GM23338 (cell line): Measurements from ENCODE around the gene MMP1. TPM values are rescaled to one million over a fixed set of nuclear protein-coding genes. Genes with fewer than 3 reads are reported as not detected.

Experiments
- ATAC-seq: fragments of 200-7000 bp; cut with Tn5 transposase; 3 replicates; pipeline ENCODE4 v1.9.1; 2020
- DNase-seq: peaks from one replicate; pipeline ENCODE4 v3.0.0-alpha.2; 2015; ENCODE audit warnings: low spot score
- H2AFZ ChIP-seq: fragments of 200-600 bp; sonication (generic); 2 replicates; pipeline ENCODE4 v1.8.0; 2016; ENCODE audit warnings: antibody characterized with exemption, mild to moderate bottlenecking, moderate library complexity
- H3F3A ChIP-seq: fragments of 200-600 bp; sonication (generic); replicated peaks from 2 replicates; pipeline ENCODE4 v1.8.0; 2017; ENCODE audit warnings: antibody characterized with exemption, mixed run types, low read depth
- H3K27ac ChIP-seq: fragments of 200-600 bp; sonication (generic); 2 replicates; pipeline ENCODE4 v1.6.1; 2016; ENCODE audit warnings: low read depth
- H3K27me3 ChIP-seq: fragments of 200-600 bp; sonication (generic); 2 replicates; pipeline ENCODE4 v1.8.0; 2016; ENCODE audit warnings: mild to moderate bottlenecking, mixed run types, moderate library complexity; ENCODE audit not compliant: insufficient read depth
- H3K36me3 ChIP-seq: fragments of 200-600 bp; sonication (generic); 2 replicates; pipeline ENCODE4 v1.8.0; 2016; ENCODE audit warnings: mild to moderate bottlenecking; ENCODE audit not compliant: insufficient read depth
- H3K4me1 ChIP-seq: fragments of 200-600 bp; sonication (generic); 2 replicates; pipeline ENCODE4 v1.8.0; 2016; ENCODE audit warnings: mild to moderate bottlenecking, moderate library complexity; ENCODE audit not compliant: insufficient read depth
- H3K4me2 ChIP-seq: fragments of 200-600 bp; sonication (generic); 2 replicates; pipeline ENCODE4 v1.7.1; 2017; ENCODE audit warnings: mixed run types
- H3K4me3 ChIP-seq: fragments of 200-600 bp; sonication (generic); 2 replicates; pipeline ENCODE4 v1.6.1; 2016; ENCODE audit warnings: mixed run types
- H3K79me2 ChIP-seq: fragments of 200-600 bp; sonication (generic); replicated peaks from 2 replicates; pipeline ENCODE4 v1.8.0; 2017; ENCODE audit warnings: mild to moderate bottlenecking; ENCODE audit not compliant: insufficient read depth
- H3K9me2 ChIP-seq: fragments of 200-600 bp; sonication (generic); 2 replicates; pipeline ENCODE4 v1.8.0; 2017; ENCODE audit not compliant: insufficient read depth
- H4K20me1 ChIP-seq: fragments of 200-600 bp; sonication (generic); replicated peaks from 2 replicates; pipeline ENCODE4 v1.8.0; 2017; ENCODE audit warnings: mild to moderate bottlenecking; ENCODE audit not compliant: insufficient read depth
- H3K27ac Mint-ChIP-seq: 2 replicates; pipeline ENCODE4 v1.8.0; 2020; ENCODE audit warnings: inconsistent platforms, mild to moderate bottlenecking, moderate library complexity, mixed read lengths
- H3K27me3 Mint-ChIP-seq: 3 replicates; pipeline ENCODE4 v1.8.0; 2022; ENCODE audit warnings: low read depth, mild to moderate bottlenecking, moderate library complexity, mixed read lengths, inconsistent platforms; ENCODE audit not compliant: insufficient read depth, poor library complexity
- H3K36me3 Mint-ChIP-seq: 3 replicates; pipeline ENCODE4 v1.8.0; 2021; ENCODE audit warnings: low read depth, mild to moderate bottlenecking, inconsistent platforms, moderate library complexity, mixed read lengths
- H3K4me1 Mint-ChIP-seq: 3 replicates; pipeline ENCODE4 v1.8.0; 2020; ENCODE audit warnings: mild to moderate bottlenecking, inconsistent platforms, mixed read lengths
- H3K4me3 Mint-ChIP-seq: 3 replicates; pipeline ENCODE4 v1.8.0; 2021; ENCODE audit warnings: moderate library complexity, mild to moderate bottlenecking, inconsistent platforms, mixed read lengths
- H3K9me3 Mint-ChIP-seq: 3 replicates; pipeline ENCODE4 v1.8.0; 2020; ENCODE audit warnings: moderate library complexity, mild to moderate bottlenecking, inconsistent platforms, mixed read lengths
- CREB1 ChIP-seq: fragments of 250-450 bp; sonication (Bioruptor Pico); IDR thresholded peaks from 2 replicates; pipeline ENCODE4 v1.5.0; 2020; ENCODE audit warnings: low read depth, mild to moderate bottlenecking, moderate library complexity
- ETS1 ChIP-seq: IDR thresholded peaks from 2 replicates; pipeline ENCODE4 v1.6.1; 2016; ENCODE audit warnings: antibody characterized with exemption
- EZH2 ChIP-seq: fragments of 200-600 bp; sonication (generic); IDR thresholded peaks from one replicate; pipeline ENCODE4 v1.8.0; 2017; ENCODE audit warnings: antibody characterized with exemption, mild to moderate bottlenecking, low read depth; ENCODE audit not compliant: unreplicated experiment
- EZH2phosphoT487 ChIP-seq: fragments of 200-600 bp; sonication (generic); IDR thresholded peaks from one replicate; pipeline ENCODE4 v1.8.1; 2018; ENCODE audit warnings: antibody characterized with exemption; ENCODE audit not compliant: unreplicated experiment
- JUNB ChIP-seq: IDR thresholded peaks from one replicate; pipeline ENCODE4 v1.6.1; 2016; ENCODE audit warnings: antibody characterized with exemption; ENCODE audit not compliant: unreplicated experiment
- NANOG ChIP-seq: IDR thresholded peaks from 2 replicates; pipeline ENCODE4 v1.6.1; 2016; ENCODE audit warnings: antibody characterized with exemption, borderline replicate concordance
- POLR2AphosphoS5 ChIP-seq: IDR thresholded peaks from 2 replicates; pipeline ENCODE4 v1.6.1; 2016; ENCODE audit warnings: antibody characterized with exemption, low read depth
- REST ChIP-seq: IDR thresholded peaks from one replicate; pipeline ENCODE4 v1.6.1; 2018; ENCODE audit warnings: antibody characterized with exemption; ENCODE audit not compliant: unreplicated experiment
- STAT1 ChIP-seq: IDR thresholded peaks from one replicate; pipeline ENCODE4 v1.6.1; 2016; ENCODE audit warnings: antibody characterized with exemption; ENCODE audit not compliant: unreplicated experiment
- ZNF114 ChIP-seq: fragments of 250-450 bp; sonication (Bioruptor Pico); IDR thresholded peaks from 2 replicates; pipeline ENCODE4 v1.5.0; 2020; ENCODE audit warnings: mild to moderate bottlenecking, moderate library complexity
- ZNF331 ChIP-seq: fragments of 250-450 bp; sonication (Bioruptor Pico); IDR thresholded peaks from 2 replicates; pipeline ENCODE4 v1.5.0; 2020; ENCODE audit warnings: low read depth, mild to moderate bottlenecking, moderate library complexity
- long read RNA-seq: library from polyadenylated mRNA; unstranded; transcript quantifications from one replicate; pipeline ENCODE4 v2.0.0, GENCODE V29; 2020; ENCODE audit not compliant: unreplicated experiment
- polyA plus RNA-seq: library from polyadenylated mRNA; unstranded; fragments of >200 nt; fragmentation: Nextera tagmentation; extraction: Ambion mirVana; gene quantifications from 2 replicates; pipeline ENCODE4 v1.2.1, GENCODE V29; 2016
- total RNA-seq: library from RNA; depleted of rRNA; stranded (reverse); fragments of >200 nt; shearing (Covaris generic); gene quantifications from 2 replicates; pipeline ENCODE4 v1.2.3, GENCODE V29; 2014; rRNA removed
- TF ChIP-seq, protein P1 (sequence below): fragments of 250-450 bp; sonication (Bioruptor Pico); IDR thresholded peaks from 2 replicates; pipeline ENCODE4 v1.5.0; 2020; ENCODE audit warnings: mild to moderate bottlenecking, moderate library complexity
- TF ChIP-seq, protein P2 (sequence below), 2 experiments: fragments of 200-600 bp in 1 of 2; sonication (generic) in 1 of 2; conservative IDR thresholded peaks; 2 replicates each; pipeline versions ENCODE4 v1.5.1 to v1.6.1; 2016 to 2017; ENCODE audit warnings: antibody characterized with exemption in 2 of 2, low read depth in 2 of 2, mild to moderate bottlenecking in 2 of 2, moderate library complexity in 1 of 2

Gene MMP1
- total RNA-seq (not detected in 2 replicates), polyA plus RNA-seq (not detected in 2 replicates)
- long read RNA-seq = 0 reads

- Histone ChIP-seq H3K9me2 (no peaks in the 10 kb centered on the region), H3K79me2 (no peaks in the 10 kb centered on the region), H3F3A (no peaks in the 10 kb centered on the region), H2AFZ (no peak within 1 kb of the TSS), H3K27me3 (no peaks in the 10 kb centered on the region), H3K36me3 (no peaks in the 10 kb centered on the region), H3K27ac (no peak within 1 kb of the TSS), H3K4me1 (no peaks in the 10 kb centered on the region), H3K4me3 (no peak within 1 kb of the TSS), H4K20me1 (no peaks in the 10 kb centered on the region), H3K4me2 (no peak within 1 kb of the TSS)
- TF ChIP-seq ZNF331 = no peak
- no peak for TF ChIP-seq ETS1
- no peak for TF ChIP-seq ZNF114 (CRISPR knock-in tag)
- TF ChIP-seq, protein P1, sequence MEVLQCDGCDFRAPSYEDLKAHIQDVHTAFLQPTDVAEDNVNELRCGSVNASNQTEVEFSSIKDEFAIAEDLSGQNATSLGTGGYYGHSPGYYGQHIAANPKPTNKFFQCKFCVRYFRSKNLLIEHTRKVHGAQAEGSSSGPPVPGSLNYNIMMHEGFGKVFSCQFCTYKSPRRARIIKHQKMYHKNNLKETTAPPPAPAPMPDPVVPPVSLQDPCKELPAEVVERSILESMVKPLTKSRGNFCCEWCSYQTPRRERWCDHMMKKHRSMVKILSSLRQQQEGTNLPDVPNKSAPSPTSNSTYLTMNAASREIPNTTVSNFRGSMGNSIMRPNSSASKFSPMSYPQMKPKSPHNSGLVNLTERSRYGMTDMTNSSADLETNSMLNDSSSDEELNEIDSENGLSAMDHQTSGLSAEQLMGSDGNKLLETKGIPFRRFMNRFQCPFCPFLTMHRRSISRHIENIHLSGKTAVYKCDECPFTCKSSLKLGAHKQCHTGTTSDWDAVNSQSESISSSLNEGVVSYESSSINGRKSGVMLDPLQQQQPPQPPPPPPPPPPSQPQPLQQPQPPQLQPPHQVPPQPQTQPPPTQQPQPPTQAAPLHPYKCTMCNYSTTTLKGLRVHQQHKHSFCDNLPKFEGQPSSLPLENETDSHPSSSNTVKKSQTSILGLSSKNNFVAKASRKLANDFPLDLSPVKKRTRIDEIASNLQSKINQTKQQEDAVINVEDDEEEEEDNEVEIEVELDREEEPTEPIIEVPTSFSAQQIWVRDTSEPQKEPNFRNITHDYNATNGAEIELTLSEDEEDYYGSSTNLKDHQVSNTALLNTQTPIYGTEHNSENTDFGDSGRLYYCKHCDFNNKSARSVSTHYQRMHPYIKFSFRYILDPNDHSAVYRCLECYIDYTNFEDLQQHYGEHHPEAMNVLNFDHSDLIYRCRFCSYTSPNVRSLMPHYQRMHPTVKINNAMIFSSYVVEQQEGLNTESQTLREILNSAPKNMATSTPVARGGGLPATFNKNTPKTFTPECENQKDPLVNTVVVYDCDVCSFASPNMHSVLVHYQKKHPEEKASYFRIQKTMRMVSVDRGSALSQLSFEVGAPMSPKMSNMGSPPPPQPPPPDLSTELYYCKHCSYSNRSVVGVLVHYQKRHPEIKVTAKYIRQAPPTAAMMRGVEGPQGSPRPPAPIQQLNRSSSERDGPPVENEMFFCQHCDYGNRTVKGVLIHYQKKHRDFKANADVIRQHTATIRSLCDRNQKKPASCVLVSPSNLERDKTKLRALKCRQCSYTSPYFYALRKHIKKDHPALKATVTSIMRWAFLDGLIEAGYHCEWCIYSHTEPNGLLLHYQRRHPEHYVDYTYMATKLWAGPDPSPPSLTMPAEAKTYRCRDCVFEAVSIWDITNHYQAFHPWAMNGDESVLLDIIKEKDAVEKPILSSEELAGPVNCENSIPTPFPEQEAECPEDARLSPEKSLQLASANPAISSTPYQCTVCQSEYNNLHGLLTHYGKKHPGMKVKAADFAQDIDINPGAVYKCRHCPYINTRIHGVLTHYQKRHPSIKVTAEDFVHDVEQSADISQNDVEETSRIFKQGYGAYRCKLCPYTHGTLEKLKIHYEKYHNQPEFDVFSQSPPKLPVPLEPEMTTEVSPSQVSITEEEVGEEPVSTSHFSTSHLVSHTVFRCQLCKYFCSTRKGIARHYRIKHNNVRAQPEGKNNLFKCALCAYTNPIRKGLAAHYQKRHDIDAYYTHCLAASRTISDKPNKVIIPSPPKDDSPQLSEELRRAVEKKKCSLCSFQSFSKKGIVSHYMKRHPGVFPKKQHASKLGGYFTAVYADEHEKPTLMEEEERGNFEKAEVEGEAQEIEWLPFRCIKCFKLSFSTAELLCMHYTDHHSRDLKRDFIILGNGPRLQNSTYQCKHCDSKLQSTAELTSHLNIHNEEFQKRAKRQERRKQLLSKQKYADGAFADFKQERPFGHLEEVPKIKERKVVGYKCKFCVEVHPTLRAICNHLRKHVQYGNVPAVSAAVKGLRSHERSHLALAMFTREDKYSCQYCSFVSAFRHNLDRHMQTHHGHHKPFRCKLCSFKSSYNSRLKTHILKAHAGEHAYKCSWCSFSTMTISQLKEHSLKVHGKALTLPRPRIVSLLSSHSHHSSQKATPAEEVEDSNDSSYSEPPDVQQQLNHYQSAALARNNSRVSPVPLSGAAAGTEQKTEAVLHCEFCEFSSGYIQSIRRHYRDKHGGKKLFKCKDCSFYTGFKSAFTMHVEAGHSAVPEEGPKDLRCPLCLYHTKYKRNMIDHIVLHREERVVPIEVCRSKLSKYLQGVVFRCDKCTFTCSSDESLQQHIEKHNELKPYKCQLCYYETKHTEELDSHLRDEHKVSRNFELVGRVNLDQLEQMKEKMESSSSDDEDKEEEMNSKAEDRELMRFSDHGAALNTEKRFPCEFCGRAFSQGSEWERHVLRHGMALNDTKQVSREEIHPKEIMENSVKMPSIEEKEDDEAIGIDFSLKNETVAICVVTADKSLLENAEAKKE = no peak
- TF ChIP-seq NANOG = no peak
- TF ChIP-seq STAT1 = no peak
- no peak for TF ChIP-seq REST
- TF ChIP-seq EZH2 = no peak
- TF ChIP-seq EZH2phosphoT487 = no peak
- TF ChIP-seq, protein P2, sequence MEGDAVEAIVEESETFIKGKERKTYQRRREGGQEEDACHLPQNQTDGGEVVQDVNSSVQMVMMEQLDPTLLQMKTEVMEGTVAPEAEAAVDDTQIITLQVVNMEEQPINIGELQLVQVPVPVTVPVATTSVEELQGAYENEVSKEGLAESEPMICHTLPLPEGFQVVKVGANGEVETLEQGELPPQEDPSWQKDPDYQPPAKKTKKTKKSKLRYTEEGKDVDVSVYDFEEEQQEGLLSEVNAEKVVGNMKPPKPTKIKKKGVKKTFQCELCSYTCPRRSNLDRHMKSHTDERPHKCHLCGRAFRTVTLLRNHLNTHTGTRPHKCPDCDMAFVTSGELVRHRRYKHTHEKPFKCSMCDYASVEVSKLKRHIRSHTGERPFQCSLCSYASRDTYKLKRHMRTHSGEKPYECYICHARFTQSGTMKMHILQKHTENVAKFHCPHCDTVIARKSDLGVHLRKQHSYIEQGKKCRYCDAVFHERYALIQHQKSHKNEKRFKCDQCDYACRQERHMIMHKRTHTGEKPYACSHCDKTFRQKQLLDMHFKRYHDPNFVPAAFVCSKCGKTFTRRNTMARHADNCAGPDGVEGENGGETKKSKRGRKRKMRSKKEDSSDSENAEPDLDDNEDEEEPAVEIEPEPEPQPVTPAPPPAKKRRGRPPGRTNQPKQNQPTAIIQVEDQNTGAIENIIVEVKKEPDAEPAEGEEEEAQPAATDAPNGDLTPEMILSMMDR (conservative IDR thresholded peaks at IDR 0.05; ENCODE audit: low read depth in 2 of 2) = no peak
- no peak for TF ChIP-seq JUNB
- no peak for TF ChIP-seq CREB1 (CRISPR knock-in tag)
- TF ChIP-seq POLR2AphosphoS5 = no peak
- Mint-ChIP-seq H3K9me3 (no peaks in the 10 kb centered on the region), H3K4me1 (peaks cover 2% of the 10 kb centered on the region; the same call in 1 of the 3 replicates), H3K36me3 (no peaks in the 10 kb centered on the region), H3K4me3 (no peak within 1 kb of the TSS), H3K27ac (no peak within 1 kb of the TSS), H3K27me3 (no peaks in the 10 kb centered on the region)
- no peak for ATAC-seq
- no peak for DNase-seq
These were observed at the start of gene MMP1 for GRCh38 chr11:102798012-102798746. TSS of gene MMP1 (minus strand) at chr11:102798160. CDS start at chr11:102798092, 68 bp downstream.
